HepG2 (cell line): ENCODE results near the gene INHBB. TPM values are rescaled to one million over a fixed set of nuclear protein-coding genes. Genes with fewer than 3 reads are reported as not detected.

ENCODE experiments used
- ELF3 ChIP-seq: IDR thresholded peaks from 2 replicates; pipeline ENCODE4 v1.6.1; 2016; ENCODE audit warnings: missing genetic modification reagents, missing compliant biosample characterization
- FUBP1 ChIP-seq: sonication (generic); formaldehyde crosslinking; IDR thresholded peaks from 2 replicates; pipeline ENCODE4 v1.5.1; 2020; ENCODE audit warnings: missing genetic modification reagents, mild to moderate bottlenecking, borderline replicate concordance
- LBX2 ChIP-seq: sonication (generic); formaldehyde crosslinking; IDR thresholded peaks from 2 replicates; pipeline ENCODE4 v1.5.0; 2020; ENCODE audit warnings: missing genetic modification reagents, mild to moderate bottlenecking, borderline replicate concordance
- RBFOX2 ChIP-seq: fragments of 200-400 bp; formaldehyde crosslinking; IDR thresholded peaks from 2 replicates; pipeline ENCODE4 v1.6.1; 2017; ENCODE audit warnings: low read depth, mild to moderate bottlenecking, low read length
- SP5 ChIP-seq: IDR thresholded peaks from 2 replicates; pipeline ENCODE4 v1.6.1; 2016; ENCODE audit warnings: low read depth, borderline replicate concordance
- TEAD3 ChIP-seq: optimal IDR thresholded peaks from 2 replicates; pipeline ENCODE3; 2016; ENCODE audit warnings: borderline replicate concordance
- ZBTB40 ChIP-seq, 2 experiments: fragments of 450-650 bp in 1 of 2; sonication (generic) in 1 of 2; formaldehyde crosslinking in 1 of 2; IDR thresholded peaks; 2 replicates each; pipeline versions ENCODE4 v1.6.1 to v1.8.0; 2016 to 2022; ENCODE audit warnings: antibody characterized with exemption in 1 of 2, mild to moderate bottlenecking in 1 of 2, missing genetic modification reagents in 1 of 2
- ZFP62 ChIP-seq: sonication (generic); formaldehyde crosslinking; IDR thresholded peaks from 2 replicates; pipeline ENCODE4 v1.4.0; 2020; ENCODE audit warnings: missing genetic modification reagents
- ZNF616 ChIP-seq: sonication (generic); formaldehyde crosslinking; IDR thresholded peaks from 2 replicates; pipeline ENCODE4 v1.5.0; 2020; ENCODE audit warnings: low read depth, mild to moderate bottlenecking, missing genetic modification reagents
- ZNF709 ChIP-seq: sonication (generic); formaldehyde crosslinking; IDR thresholded peaks from 2 replicates; pipeline ENCODE4 v1.5.0; 2020; ENCODE audit warnings: mild to moderate bottlenecking, missing genetic modification reagents
- ZNF740 ChIP-seq: sonication (generic); formaldehyde crosslinking; IDR thresholded peaks from 2 replicates; pipeline ENCODE4 v1.4.0; 2020; ENCODE audit warnings: missing genetic modification reagents
- ZNF816 ChIP-seq: sonication (generic); formaldehyde crosslinking; IDR thresholded peaks from 2 replicates; pipeline ENCODE4 v1.8.0; 2022; ENCODE audit warnings: missing genetic modification reagents, mild to moderate bottlenecking, borderline replicate concordance
- polyA plus RNA-seq, 8 experiments: library from polyadenylated mRNA; depleted of rRNA in 3 of 8; stranded (reverse) in 7 of 8; unstranded in 1 of 8; fragments of >200 nt; fragmentation: Illumina TruSeq in 4 of 8; extraction: Trizol in 4 of 8; gene quantifications; 2 replicates each; pipeline versions ENCODE4 v1.2.1 to v1.2.3, GENCODE V29; 2011 to 2016; ENCODE audit warnings: low read depth in 4 of 8, missing spikeins in 1 of 8, mixed read lengths in 1 of 8; ENCODE audit not compliant: insufficient read depth in 1 of 8
- total RNA-seq, 5 experiments: library from RNA; depleted of rRNA; stranded (reverse); fragments of >200 nt; fragmentation: Illumina TruSeq; extraction: Trizol; gene quantifications; 2 replicates each; pipeline ENCODE4 v1.2.3, GENCODE V29; 2016; ENCODE audit warnings: low read depth in 1 of 5
- TF ChIP-seq, protein P1 (sequence below): sonication (generic); formaldehyde crosslinking; IDR thresholded peaks from 2 replicates; pipeline ENCODE4 v1.4.0; 2020; ENCODE audit warnings: missing genetic modification reagents, mild to moderate bottlenecking, borderline replicate concordance

INHBB gene
- total and polyA plus RNA-seq, 2 of the 13 experiments (the other 11 are each of a cell fraction or from before 2014, with no cell fraction given), result 0.20 to 1.7 TPM

- TF ChIP-seq SP5 (CRISPR knock-in tag) (0 out of 2 replicates have a peak, but pooled peaks have one; percentile 17), ZNF709 (CRISPR knock-in tag) (no peak), ZBTB40 (IDR thresholded peaks at IDR 0.05) (no peak), ZBTB40 (CRISPR knock-in tag; IDR thresholded peaks at IDR 0.05) (no peak), ZNF616 (CRISPR knock-in tag) (no peak), ZFP62 (CRISPR knock-in tag) (no peak), FUBP1 (no peak), ZNF816 (CRISPR knock-in tag) (no peak), RBFOX2 (no peak), TEAD3 (CRISPR knock-in tag) (peak; percentile 64), ELF3 (CRISPR knock-in tag) (0 out of 2 replicates have a peak, but pooled peaks have one; percentile 59), LBX2 (no peak), ZNF740 (CRISPR knock-in tag) (no peak)
- TF ChIP-seq, protein P1, sequence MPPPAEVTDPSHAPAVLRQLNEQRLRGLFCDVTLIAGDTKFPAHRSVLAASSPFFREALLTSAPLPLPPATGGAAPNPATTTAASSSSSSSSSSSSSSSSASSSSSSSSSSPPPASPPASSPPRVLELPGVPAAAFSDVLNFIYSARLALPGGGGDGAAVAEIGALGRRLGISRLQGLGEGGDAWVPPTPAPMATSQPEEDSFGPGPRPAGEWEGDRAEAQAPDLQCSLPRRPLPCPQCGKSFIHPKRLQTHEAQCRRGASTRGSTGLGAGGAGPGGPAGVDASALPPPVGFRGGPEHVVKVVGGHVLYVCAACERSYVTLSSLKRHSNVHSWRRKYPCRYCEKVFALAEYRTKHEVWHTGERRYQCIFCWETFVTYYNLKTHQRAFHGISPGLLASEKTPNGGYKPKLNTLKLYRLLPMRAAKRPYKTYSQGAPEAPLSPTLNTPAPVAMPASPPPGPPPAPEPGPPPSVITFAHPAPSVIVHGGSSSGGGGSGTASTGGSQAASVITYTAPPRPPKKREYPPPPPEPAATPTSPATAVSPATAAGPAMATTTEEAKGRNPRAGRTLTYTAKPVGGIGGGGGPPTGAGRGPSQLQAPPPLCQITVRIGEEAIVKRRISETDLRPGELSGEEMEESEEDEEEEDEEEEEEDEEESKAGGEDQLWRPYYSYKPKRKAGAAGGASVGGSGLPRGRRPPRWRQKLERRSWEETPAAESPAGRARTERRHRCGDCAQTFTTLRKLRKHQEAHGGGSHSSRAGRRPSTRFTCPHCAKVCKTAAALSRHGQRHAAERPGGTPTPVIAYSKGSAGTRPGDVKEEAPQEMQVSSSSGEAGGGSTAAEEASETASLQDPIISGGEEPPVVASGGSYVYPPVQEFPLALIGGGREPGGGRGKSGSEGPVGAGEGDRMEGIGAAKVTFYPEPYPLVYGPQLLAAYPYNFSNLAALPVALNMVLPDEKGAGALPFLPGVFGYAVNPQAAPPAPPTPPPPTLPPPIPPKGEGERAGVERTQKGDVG (CRISPR knock-in tag), result no peak
Measured at GRCh38 chr2:120343433-120344105, 2.4 kb upstream of the INHBB start (continued).
